HepG2 (cell line): Measurements from ENCODE around the gene NPB. TPM values are rescaled to one million over a fixed set of nuclear protein-coding genes. Genes with fewer than 3 reads are reported as not detected.

Experiments
- FOSL1 ChIP-seq: sonication (generic); formaldehyde crosslinking; IDR thresholded peaks from 2 replicates; pipeline ENCODE4 v1.9.0; 2021; ENCODE audit warnings: missing genetic modification reagents, borderline replicate concordance
- KLF12 ChIP-seq: sonication (generic); formaldehyde crosslinking; IDR thresholded peaks from 2 replicates; pipeline ENCODE4 v1.4.0; 2020; ENCODE audit warnings: missing genetic modification reagents, borderline replicate concordance
- MBNL3 ChIP-seq: fragments of 250-450 bp; sonication (Bioruptor Pico); conservative IDR thresholded peaks from 2 replicates; pipeline ENCODE4 v1.8.0; 2022; ENCODE audit warnings: mild to moderate bottlenecking, inconsistent platforms
- NFIC ChIP-seq: IDR thresholded peaks from 2 replicates; pipeline ENCODE4 v1.6.1; 2012; ENCODE audit warnings: mild to moderate bottlenecking, low read length, inconsistent platforms
- U2AF2 ChIP-seq: fragments of 200-400 bp; formaldehyde crosslinking; IDR thresholded peaks from 2 replicates; pipeline ENCODE4 v1.6.1; 2017; ENCODE audit warnings: low read depth, mild to moderate bottlenecking, low read length
- XRCC5 ChIP-seq: fragments of 200-400 bp; formaldehyde crosslinking; optimal IDR thresholded peaks from 2 replicates; pipeline ENCODE3; 2017; ENCODE audit warnings: mild to moderate bottlenecking, low read length
- ZBTB7B ChIP-seq: sonication (generic); formaldehyde crosslinking; IDR thresholded peaks from 2 replicates; pipeline ENCODE4 v1.4.0; 2020; ENCODE audit warnings: missing genetic modification reagents
- ZNF30 ChIP-seq: sonication (generic); formaldehyde crosslinking; IDR thresholded peaks from 2 replicates; pipeline ENCODE4 v1.5.0; 2020; ENCODE audit warnings: mild to moderate bottlenecking, missing genetic modification reagents
- polyA plus RNA-seq, 8 experiments: library from polyadenylated mRNA; depleted of rRNA in 3 of 8; stranded (reverse) in 7 of 8; unstranded in 1 of 8; fragments of >200 nt; fragmentation: Illumina TruSeq in 4 of 8; extraction: Trizol in 4 of 8; gene quantifications; 2 replicates each; pipeline versions ENCODE4 v1.2.1 to v1.2.3, GENCODE V29; 2011 to 2016; ENCODE audit warnings: low read depth in 4 of 8, missing spikeins in 1 of 8, mixed read lengths in 1 of 8; ENCODE audit not compliant: insufficient read depth in 1 of 8
- total RNA-seq, 5 experiments: library from RNA; depleted of rRNA; stranded (reverse); fragments of >200 nt; fragmentation: Illumina TruSeq; extraction: Trizol; gene quantifications; 2 replicates each; pipeline ENCODE4 v1.2.3, GENCODE V29; 2016; ENCODE audit warnings: low read depth in 1 of 5
- TF ChIP-seq, protein P1 (sequence below): sonication (generic); formaldehyde crosslinking; IDR thresholded peaks from 2 replicates; pipeline ENCODE4 v1.5.1; 2020; ENCODE audit warnings: mild to moderate bottlenecking, missing genetic modification reagents, borderline replicate concordance
- TF ChIP-seq, protein P2 (sequence below): sonication (generic); formaldehyde crosslinking; IDR thresholded peaks from 2 replicates; pipeline ENCODE4 v1.5.0; 2020; ENCODE audit warnings: mild to moderate bottlenecking, missing genetic modification reagents, moderate library complexity
- TF ChIP-seq, protein P3 (sequence below): sonication (generic); formaldehyde crosslinking; IDR thresholded peaks from 2 replicates; pipeline ENCODE4 v1.5.1; 2020; ENCODE audit warnings: missing genetic modification reagents, mild to moderate bottlenecking, borderline replicate concordance
- TF ChIP-seq, protein P4 (sequence below): IDR thresholded peaks from 2 replicates; pipeline ENCODE4 v1.6.1; 2016; ENCODE audit warnings: low read depth, missing genetic modification reagents, missing compliant biosample characterization

NPB gene
- total and polyA plus RNA-seq, 2 of the 13 experiments (the other 11 are each of a cell fraction or from before 2014, with no cell fraction given) = 0.11 to 0.93 TPM

DNA sequence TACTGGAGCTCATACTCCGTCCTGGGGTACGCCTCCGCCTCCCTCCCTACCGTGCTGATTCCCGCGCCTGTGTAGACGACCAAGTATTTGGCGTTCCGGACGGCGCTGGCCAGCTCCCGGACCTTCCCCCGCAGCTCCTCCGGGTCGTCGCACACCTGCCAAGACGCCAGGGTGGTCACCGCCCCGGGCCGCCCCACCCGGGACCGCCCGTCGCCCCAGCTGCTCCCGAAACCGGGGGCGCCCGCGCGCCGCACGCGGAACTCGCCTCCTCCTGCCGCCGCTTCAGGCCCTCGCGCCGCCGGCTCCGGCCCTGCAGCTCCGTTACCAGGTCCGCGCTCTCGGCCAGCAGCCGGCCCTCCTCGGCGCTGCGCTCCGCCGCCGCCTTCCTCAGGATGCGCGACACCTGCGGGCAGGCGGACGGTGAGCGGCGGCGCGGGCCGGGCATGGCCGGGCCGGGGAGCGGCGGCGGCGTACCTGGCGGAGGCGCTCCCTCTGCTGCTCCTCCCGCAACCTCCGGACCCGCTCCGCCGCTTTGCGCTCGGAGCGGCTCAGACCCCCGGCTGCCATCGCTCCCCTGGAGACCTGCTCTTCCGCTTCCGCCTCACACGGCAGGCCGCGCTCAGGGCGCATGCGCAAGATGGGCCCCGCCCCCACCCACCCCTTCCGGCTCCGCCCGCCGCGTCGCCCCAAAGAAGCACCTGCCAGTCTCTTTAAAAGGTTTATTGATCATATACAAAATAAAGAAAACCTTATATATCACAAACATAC is 15.7 kb downstream of the NPB start, which contains the start of gene SIRT7 (continued):
- TF ChIP-seq, protein P1, sequence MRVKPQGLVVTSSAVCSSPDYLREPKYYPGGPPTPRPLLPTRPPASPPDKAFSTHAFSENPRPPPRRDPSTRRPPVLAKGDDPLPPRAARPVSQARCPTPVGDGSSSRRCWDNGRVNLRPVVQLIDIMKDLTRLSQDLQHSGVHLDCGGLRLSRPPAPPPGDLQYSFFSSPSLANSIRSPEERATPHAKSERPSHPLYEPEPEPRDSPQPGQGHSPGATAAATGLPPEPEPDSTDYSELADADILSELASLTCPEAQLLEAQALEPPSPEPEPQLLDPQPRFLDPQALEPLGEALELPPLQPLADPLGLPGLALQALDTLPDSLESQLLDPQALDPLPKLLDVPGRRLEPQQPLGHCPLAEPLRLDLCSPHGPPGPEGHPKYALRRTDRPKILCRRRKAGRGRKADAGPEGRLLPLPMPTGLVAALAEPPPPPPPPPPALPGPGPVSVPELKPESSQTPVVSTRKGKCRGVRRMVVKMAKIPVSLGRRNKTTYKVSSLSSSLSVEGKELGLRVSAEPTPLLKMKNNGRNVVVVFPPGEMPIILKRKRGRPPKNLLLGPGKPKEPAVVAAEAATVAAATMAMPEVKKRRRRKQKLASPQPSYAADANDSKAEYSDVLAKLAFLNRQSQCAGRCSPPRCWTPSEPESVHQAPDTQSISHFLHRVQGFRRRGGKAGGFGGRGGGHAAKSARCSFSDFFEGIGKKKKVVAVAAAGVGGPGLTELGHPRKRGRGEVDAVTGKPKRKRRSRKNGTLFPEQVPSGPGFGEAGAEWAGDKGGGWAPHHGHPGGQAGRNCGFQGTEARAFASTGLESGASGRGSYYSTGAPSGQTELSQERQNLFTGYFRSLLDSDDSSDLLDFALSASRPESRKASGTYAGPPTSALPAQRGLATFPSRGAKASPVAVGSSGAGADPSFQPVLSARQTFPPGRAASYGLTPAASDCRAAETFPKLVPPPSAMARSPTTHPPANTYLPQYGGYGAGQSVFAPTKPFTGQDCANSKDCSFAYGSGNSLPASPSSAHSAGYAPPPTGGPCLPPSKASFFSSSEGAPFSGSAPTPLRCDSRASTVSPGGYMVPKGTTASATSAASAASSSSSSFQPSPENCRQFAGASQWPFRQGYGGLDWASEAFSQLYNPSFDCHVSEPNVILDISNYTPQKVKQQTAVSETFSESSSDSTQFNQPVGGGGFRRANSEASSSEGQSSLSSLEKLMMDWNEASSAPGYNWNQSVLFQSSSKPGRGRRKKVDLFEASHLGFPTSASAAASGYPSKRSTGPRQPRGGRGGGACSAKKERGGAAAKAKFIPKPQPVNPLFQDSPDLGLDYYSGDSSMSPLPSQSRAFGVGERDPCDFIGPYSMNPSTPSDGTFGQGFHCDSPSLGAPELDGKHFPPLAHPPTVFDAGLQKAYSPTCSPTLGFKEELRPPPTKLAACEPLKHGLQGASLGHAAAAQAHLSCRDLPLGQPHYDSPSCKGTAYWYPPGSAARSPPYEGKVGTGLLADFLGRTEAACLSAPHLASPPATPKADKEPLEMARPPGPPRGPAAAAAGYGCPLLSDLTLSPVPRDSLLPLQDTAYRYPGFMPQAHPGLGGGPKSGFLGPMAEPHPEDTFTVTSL (CRISPR knock-in tag) = no peak
- no peak for TF ChIP-seq MBNL3 (CRISPR knock-in tag)
- no peak for TF ChIP-seq FOSL1 (CRISPR knock-in tag)
- TF ChIP-seq, protein P2, sequence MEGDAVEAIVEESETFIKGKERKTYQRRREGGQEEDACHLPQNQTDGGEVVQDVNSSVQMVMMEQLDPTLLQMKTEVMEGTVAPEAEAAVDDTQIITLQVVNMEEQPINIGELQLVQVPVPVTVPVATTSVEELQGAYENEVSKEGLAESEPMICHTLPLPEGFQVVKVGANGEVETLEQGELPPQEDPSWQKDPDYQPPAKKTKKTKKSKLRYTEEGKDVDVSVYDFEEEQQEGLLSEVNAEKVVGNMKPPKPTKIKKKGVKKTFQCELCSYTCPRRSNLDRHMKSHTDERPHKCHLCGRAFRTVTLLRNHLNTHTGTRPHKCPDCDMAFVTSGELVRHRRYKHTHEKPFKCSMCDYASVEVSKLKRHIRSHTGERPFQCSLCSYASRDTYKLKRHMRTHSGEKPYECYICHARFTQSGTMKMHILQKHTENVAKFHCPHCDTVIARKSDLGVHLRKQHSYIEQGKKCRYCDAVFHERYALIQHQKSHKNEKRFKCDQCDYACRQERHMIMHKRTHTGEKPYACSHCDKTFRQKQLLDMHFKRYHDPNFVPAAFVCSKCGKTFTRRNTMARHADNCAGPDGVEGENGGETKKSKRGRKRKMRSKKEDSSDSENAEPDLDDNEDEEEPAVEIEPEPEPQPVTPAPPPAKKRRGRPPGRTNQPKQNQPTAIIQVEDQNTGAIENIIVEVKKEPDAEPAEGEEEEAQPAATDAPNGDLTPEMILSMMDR (CRISPR knock-in tag) = no peak; the same call in 1 of the 2 replicates
- TF ChIP-seq NFIC = no peak
- TF ChIP-seq ZBTB7B (CRISPR knock-in tag) = no peak
- no peak for TF ChIP-seq U2AF2
- TF ChIP-seq, protein P3, sequence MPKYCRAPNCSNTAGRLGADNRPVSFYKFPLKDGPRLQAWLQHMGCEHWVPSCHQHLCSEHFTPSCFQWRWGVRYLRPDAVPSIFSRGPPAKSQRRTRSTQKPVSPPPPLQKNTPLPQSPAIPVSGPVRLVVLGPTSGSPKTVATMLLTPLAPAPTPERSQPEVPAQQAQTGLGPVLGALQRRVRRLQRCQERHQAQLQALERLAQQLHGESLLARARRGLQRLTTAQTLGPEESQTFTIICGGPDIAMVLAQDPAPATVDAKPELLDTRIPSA (CRISPR knock-in tag) = no peak
- no peak for TF ChIP-seq KLF12
- TF ChIP-seq XRCC5 = no peak
- TF ChIP-seq, protein P4, sequence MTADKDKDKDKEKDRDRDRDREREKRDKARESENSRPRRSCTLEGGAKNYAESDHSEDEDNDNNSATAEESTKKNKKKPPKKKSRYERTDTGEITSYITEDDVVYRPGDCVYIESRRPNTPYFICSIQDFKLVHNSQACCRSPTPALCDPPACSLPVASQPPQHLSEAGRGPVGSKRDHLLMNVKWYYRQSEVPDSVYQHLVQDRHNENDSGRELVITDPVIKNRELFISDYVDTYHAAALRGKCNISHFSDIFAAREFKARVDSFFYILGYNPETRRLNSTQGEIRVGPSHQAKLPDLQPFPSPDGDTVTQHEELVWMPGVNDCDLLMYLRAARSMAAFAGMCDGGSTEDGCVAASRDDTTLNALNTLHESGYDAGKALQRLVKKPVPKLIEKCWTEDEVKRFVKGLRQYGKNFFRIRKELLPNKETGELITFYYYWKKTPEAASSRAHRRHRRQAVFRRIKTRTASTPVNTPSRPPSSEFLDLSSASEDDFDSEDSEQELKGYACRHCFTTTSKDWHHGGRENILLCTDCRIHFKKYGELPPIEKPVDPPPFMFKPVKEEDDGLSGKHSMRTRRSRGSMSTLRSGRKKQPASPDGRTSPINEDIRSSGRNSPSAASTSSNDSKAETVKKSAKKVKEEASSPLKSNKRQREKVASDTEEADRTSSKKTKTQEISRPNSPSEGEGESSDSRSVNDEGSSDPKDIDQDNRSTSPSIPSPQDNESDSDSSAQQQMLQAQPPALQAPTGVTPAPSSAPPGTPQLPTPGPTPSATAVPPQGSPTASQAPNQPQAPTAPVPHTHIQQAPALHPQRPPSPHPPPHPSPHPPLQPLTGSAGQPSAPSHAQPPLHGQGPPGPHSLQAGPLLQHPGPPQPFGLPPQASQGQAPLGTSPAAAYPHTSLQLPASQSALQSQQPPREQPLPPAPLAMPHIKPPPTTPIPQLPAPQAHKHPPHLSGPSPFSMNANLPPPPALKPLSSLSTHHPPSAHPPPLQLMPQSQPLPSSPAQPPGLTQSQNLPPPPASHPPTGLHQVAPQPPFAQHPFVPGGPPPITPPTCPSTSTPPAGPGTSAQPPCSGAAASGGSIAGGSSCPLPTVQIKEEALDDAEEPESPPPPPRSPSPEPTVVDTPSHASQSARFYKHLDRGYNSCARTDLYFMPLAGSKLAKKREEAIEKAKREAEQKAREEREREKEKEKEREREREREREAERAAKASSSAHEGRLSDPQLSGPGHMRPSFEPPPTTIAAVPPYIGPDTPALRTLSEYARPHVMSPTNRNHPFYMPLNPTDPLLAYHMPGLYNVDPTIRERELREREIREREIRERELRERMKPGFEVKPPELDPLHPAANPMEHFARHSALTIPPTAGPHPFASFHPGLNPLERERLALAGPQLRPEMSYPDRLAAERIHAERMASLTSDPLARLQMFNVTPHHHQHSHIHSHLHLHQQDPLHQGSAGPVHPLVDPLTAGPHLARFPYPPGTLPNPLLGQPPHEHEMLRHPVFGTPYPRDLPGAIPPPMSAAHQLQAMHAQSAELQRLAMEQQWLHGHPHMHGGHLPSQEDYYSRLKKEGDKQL (CRISPR knock-in tag) = no peak
- no peak for TF ChIP-seq ZNF30 (CRISPR knock-in tag)
